Naive thymus-derived CD8-positive, alpha-beta T cell (primary cell): ENCODE data around the gene OR12D3. TPM values are rescaled to one million over a fixed set of nuclear protein-coding genes. Genes with fewer than 3 reads are reported as not detected.
"Not testable (repeated sequence)": the region's sequence is repeated elsewhere in the genome, so short reads cannot be mapped to it uniquely, and the experiment has no call there.

Source experiments
- ATAC-seq, 2 donors: fragments of 150-1000 bp; cut with Tn5 transposase in 1 of 2; sonication (Bioruptor Pico), chemical (Tn5 transposase) in 1 of 2; 1 replicate in 1 of 2; 2 replicates in 1 of 2; pipeline ENCODE4 v1.10.0; 2021; ENCODE audit warnings: mild to moderate bottlenecking in 2 of 2, moderate library complexity in 2 of 2
- POLR2A ChIA-PET: fragments of 350-600 bp; sonication (Branson Sonifier 250); formaldehyde crosslinking; loops from one replicate; lab custom pipeline; 2021; ENCODE audit warnings: antibody characterized with exemption; lab: Charles Lee
- DNase-seq, 10 donors: peaks; one replicate each; pipeline versions ENCODE4 v3.0.0 to v3.0.0-alpha.2; 2020 to 2022
- H3K27ac Mint-ChIP-seq, 10 donors: one replicate each; pipeline ENCODE4 v1.8.0; 2020 to 2022; ENCODE audit warnings: mild to moderate bottlenecking in 10 of 10, mixed read lengths in 10 of 10, moderate library complexity in 4 of 10, inconsistent platforms in 1 of 10
- H3K27me3 Mint-ChIP-seq, 5 donors: one replicate each; pipeline ENCODE4 v1.8.0; 2021 to 2022; ENCODE audit warnings: mixed read lengths in 5 of 5
- H3K36me3 Mint-ChIP-seq, 3 donors: one replicate each; pipeline ENCODE4 v1.8.0; 2020 to 2022; ENCODE audit warnings: mixed read lengths in 3 of 3, mild to moderate bottlenecking in 2 of 3, inconsistent platforms in 1 of 3
- H3K4me1 Mint-ChIP-seq, 4 donors: one replicate each; pipeline ENCODE4 v1.8.0; 2021 to 2022; ENCODE audit warnings: mixed read lengths in 4 of 4
- H3K4me3 Mint-ChIP-seq, 10 donors: one replicate each; pipeline ENCODE4 v1.8.0; 2020 to 2022; ENCODE audit warnings: mild to moderate bottlenecking in 10 of 10, mixed read lengths in 10 of 10, moderate library complexity in 6 of 10, inconsistent platforms in 1 of 10
- H3K9me3 Mint-ChIP-seq, 9 donors: one replicate each; pipeline ENCODE4 v1.8.0; 2020 to 2022; ENCODE audit warnings: mixed read lengths in 9 of 9, mild to moderate bottlenecking in 3 of 9, inconsistent platforms in 1 of 9, moderate library complexity in 1 of 9
- polyA plus RNA-seq, 3 donors: library from polyadenylated mRNA; unstranded; fragments of 300-500 nt; fragmentation: Illumina TruSeq; gene quantifications; one replicate each; pipeline ENCODE4 v1.2.3, GENCODE V29; 2021
- total RNA-seq, 8 experiments: library from RNA in 2 of 8; stranded (reverse) in 2 of 8; gene quantifications; one replicate each; pipeline ENCODE4 v1.2.3 and lab custom pipeline; 2021 to 2026

The OR12D3 gene
- total and polyA plus RNA-seq, 5 experiments from 2014 or later = not detected

DNA sequence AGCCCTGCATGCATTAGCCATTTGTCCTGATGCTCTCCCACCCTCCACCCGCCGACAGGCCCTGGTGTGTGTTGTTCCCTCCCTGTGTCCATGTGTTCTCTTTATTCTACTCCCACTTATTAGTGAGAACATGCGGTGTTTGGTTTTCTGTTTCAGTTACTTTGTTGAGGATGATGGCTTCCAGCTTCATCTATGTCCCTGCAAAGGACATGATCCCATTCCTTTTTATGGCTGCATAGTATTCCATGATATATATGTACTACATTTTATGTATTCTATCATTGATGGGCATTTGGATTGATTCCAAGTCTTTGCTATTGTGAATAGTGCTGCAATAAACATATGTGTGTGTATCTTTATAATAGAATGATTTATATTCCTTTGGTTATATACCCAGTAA lies 25.7 kb downstream of the OR12D3 start:
- ATAC-seq, POLR2A ChIA-PET, H3K4me1 Mint-ChIP-seq, H3K4me3 Mint-ChIP-seq, H3K27ac Mint-ChIP-seq, DNase-seq: not testable (repeated sequence)
- peaks cover 23 to 48% (median 37%) of the 10 kb centered on the region in 5 donors for H3K27me3 Mint-ChIP-seq
- H3K36me3 Mint-ChIP-seq = peaks cover 0 to 22% (median 0%) of the 10 kb centered on the region in 3 donors
- H3K9me3 Mint-ChIP-seq = peaks cover 0 to 36% (median 14%) of the 10 kb centered on the region in 9 donors

DNA sequence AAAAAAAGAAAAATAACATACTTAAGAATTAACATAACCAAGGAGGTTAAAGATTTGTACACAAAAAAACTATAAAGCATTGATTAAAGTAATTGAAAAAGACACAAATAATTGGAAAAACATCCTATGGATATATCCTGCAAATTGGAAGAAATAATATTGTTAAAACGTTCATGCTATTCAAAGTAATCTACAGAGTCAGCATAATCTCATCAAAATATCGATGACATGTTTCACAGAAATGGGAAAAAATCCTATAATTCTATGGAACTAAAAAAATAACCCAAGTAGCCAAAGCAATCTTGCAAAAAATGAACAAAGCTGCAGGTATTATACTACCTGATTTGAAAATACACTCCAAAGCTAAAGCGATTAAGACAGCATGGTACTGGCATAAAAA lies 29.7 kb downstream of the OR12D3 start:
- H3K9me3 Mint-ChIP-seq = peaks cover 0 to 16% (median 4%) of the 10 kb centered on the region in 9 donors
- no peak overlapping the region for H3K27ac Mint-ChIP-seq

GRCh38 chr6:29336269-29336668 lies 38.8 kb downstream of the OR12D3 start:
- POLR2A ChIA-PET = no interaction called here
- H3K36me3 Mint-ChIP-seq = no peaks in the 10 kb centered on the region
- H3K4me3 Mint-ChIP-seq = no peak overlapping the region
- H3K4me1 Mint-ChIP-seq = no peaks in the 10 kb centered on the region
- no peak overlapping the region for H3K27ac Mint-ChIP-seq
- H3K27me3 Mint-ChIP-seq = peaks cover 29 to 73% (median 40%) of the 10 kb centered on the region in 5 donors
- ATAC-seq = no peak
- peaks cover 0 to 8% (median 3%) of the 10 kb centered on the region in 9 donors for H3K9me3 Mint-ChIP-seq
- no peak for DNase-seq

More for the DNA sequence above, 29.7 kb downstream of the OR12D3 start:
- DNase-seq = no peak
- H3K36me3 Mint-ChIP-seq = peaks cover 0 to 4% (median 0%) of the 10 kb centered on the region in 3 donors
- no peak for ATAC-seq
- POLR2A ChIA-PET = no interaction called here
- H3K4me3 Mint-ChIP-seq = no peak overlapping the region
- peaks cover 7 to 19% (median 14%) of the 10 kb centered on the region in 5 donors for H3K27me3 Mint-ChIP-seq
- H3K4me1 Mint-ChIP-seq = no peaks in the 10 kb centered on the region

DNA sequence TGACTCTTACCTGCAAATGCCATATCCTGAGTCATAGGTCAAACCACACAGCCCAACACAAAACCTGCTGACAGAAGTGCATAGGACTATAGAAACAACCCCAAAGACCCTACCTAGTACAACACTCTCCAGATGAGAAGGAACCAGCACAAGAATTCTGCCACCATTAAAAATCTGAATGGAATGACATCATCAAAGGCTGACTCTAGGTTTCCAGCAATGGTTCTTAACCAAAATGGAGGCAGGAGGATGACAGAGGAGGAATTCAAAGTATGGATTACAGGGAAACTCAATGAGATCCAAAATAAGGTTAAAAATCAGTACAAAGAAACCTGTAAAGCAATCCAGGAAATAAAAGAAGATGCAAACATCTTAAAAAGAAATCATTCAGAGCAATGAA lies 42.4 kb downstream of the OR12D3 start:
- DNase-seq = no peak
- H3K27me3 Mint-ChIP-seq = peaks cover 34 to 61% (median 41%) of the 10 kb centered on the region in 5 donors
- H3K4me1 Mint-ChIP-seq = no peaks in the 10 kb centered on the region
- no peak overlapping the region for H3K27ac Mint-ChIP-seq
- POLR2A ChIA-PET = no interaction called here
- ATAC-seq = no peak
- H3K36me3 Mint-ChIP-seq = no peaks in the 10 kb centered on the region
- H3K4me3 Mint-ChIP-seq = no peak overlapping the region
- peaks cover 0 to 8% (median 3%) of the 10 kb centered on the region in 9 donors for H3K9me3 Mint-ChIP-seq

DNA sequence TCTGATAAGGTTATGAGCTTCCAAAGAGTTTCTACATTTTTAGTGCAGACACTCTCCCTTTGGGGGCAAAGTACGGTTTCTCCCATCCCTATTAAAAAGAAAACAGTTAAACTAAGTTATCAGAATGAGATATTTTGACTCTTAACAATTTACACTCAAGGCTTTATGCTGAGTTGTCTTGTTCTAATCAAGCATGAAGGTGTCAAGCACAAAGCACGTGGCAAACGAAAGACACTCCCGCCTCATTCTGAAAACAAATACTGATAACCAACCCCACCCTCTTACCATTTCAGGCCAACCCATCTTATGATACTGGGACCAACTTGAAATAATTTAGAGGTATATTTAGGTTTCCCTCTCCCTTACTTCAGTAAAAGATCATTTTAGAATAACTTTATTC lies 49.3 kb downstream of the OR12D3 start:
- Mint-ChIP-seq H3K27ac (no peak overlapping the region), H3K9me3 (no peaks in the 10 kb centered on the region), H3K4me3 (no peak overlapping the region), H3K4me1 (no peaks in the 10 kb centered on the region), H3K36me3 (no peaks in the 10 kb centered on the region), H3K27me3 (peaks cover 24 to 44% (median 35%) of the 10 kb centered on the region in 5 donors)
- ATAC-seq (no peak), DNase-seq (no peak)
- POLR2A ChIA-PET = no interaction called here

Other genes starting within 250 kb of the OR12D3 start
- gene OR2J2, start 204.4 kb downstream of the OR12D3 start, total RNA-seq = not detected
- gene OR2J2, start 204.4 kb downstream of the OR12D3 start, polyA plus RNA-seq = not detected
- not detected for gene OR14J1, start 73.6 kb downstream of the OR12D3 start, total RNA-seq
- not detected for gene OR14J1, start 73.6 kb downstream of the OR12D3 start, polyA plus RNA-seq
- gene OR5V1, start 6.4 kb downstream of the OR12D3 start, total RNA-seq = not detected
- gene OR5V1, start 6.4 kb downstream of the OR12D3 start, polyA plus RNA-seq = not detected
- not detected for gene OR12D2, start 20.3 kb upstream of the OR12D3 start, total RNA-seq
- not detected for gene OR12D2, start 20.3 kb upstream of the OR12D3 start, polyA plus RNA-seq
- gene OR12D1, start 39.6 kb upstream of the OR12D3 start, total RNA-seq = not detected
- gene OR12D1, start 39.6 kb upstream of the OR12D3 start, polyA plus RNA-seq = not detected
- not detected for gene OR10C1, start 64.0 kb upstream of the OR12D3 start, total RNA-seq
- not detected for gene OR10C1, start 64.0 kb upstream of the OR12D3 start, polyA plus RNA-seq
- gene OR11A1, start 81.8 kb upstream of the OR12D3 start, total RNA-seq = not detected
- gene OR11A1, start 81.8 kb upstream of the OR12D3 start, polyA plus RNA-seq = not detected
- not detected for gene OR2H1, start 81.9 kb upstream of the OR12D3 start, total RNA-seq
- gene OR2H1, start 81.9 kb upstream of the OR12D3 start, polyA plus RNA-seq = not detected
- not detected for gene MAS1L, start 112.7 kb upstream of the OR12D3 start, total RNA-seq
- not detected for gene MAS1L, start 112.7 kb upstream of the OR12D3 start, polyA plus RNA-seq
- gene UBD, start 184.4 kb upstream of the OR12D3 start, total RNA-seq = not detected
- gene UBD, start 184.4 kb upstream of the OR12D3 start, polyA plus RNA-seq = not detected
- not detected for gene OR2H2, start 209.8 kb upstream of the OR12D3 start, total RNA-seq
- not detected for gene OR2H2, start 209.8 kb upstream of the OR12D3 start, polyA plus RNA-seq